ENCODE data around the gene SIX5.

The SIX5 gene

DNA sequence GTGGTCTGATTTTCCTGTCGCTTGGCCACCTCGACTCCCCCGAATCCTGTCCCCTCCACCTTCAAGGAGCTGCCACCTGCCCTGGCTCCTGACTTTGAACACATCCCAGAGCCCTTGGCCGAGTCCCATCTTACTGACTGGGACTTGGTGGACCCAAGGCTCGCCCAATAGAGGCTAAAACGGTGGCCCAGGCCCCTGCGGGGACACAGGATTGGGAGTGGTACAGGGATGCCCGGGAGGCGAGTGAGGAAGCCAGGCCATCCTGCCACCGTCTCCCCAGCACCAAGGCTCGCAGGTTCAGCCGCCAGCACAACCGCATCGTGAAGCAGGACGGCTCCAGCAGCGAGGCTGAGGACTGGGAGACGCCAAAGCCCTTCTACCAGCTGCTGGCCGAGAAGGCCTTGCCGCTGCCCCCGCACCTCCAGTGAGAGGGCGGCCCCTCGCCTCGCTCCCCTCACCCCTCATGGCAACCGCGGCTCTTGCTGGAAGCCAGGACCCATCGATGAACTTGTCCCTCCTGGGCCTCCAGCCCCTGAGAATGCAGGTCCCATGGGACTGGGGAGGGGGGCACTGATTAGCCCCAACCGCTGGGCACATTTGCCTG, 5.3 kb downstream of the SIX5 start:
- peak overlapping the region; percentile 17 for H3K9ac ChIP-seq (ENCODE audit: insufficient read length, low read depth)
- no peaks in the 10 kb centered on the region for H3K9me3 ChIP-seq (ENCODE audit: insufficient read depth, low read length)
- peaks cover 3% of the 10 kb centered on the region for H3K27me3 ChIP-seq (ENCODE audit: insufficient read depth, insufficient read length)
- TF ChIP-seq YY1 (IDR thresholded peaks at IDR 0.05; ENCODE audit: insufficient read depth, insufficient read length), result no peak
- TF ChIP-seq SUZ12 (IDR thresholded peaks at IDR 0.05; ENCODE audit: extremely low read depth, insufficient read depth, insufficient read length), result no peak
- TF ChIP-seq ZNF274 (IDR thresholded peaks at IDR 0.05; ENCODE audit: low read depth, low read length), result no peak
- DNase-seq (ENCODE audit: low read depth, low spot score), result no peak
- H3K4me1 ChIP-seq (ENCODE audit: insufficient read depth, insufficient read length), result peaks cover 15% of the 10 kb centered on the region
- no peak overlapping the region for H3K4me3 ChIP-seq (ENCODE audit: insufficient read length, low read depth)
- H3K36me3 ChIP-seq (ENCODE audit: insufficient read depth, insufficient read length, low read length), result peaks cover 8% of the 10 kb centered on the region

DNA sequence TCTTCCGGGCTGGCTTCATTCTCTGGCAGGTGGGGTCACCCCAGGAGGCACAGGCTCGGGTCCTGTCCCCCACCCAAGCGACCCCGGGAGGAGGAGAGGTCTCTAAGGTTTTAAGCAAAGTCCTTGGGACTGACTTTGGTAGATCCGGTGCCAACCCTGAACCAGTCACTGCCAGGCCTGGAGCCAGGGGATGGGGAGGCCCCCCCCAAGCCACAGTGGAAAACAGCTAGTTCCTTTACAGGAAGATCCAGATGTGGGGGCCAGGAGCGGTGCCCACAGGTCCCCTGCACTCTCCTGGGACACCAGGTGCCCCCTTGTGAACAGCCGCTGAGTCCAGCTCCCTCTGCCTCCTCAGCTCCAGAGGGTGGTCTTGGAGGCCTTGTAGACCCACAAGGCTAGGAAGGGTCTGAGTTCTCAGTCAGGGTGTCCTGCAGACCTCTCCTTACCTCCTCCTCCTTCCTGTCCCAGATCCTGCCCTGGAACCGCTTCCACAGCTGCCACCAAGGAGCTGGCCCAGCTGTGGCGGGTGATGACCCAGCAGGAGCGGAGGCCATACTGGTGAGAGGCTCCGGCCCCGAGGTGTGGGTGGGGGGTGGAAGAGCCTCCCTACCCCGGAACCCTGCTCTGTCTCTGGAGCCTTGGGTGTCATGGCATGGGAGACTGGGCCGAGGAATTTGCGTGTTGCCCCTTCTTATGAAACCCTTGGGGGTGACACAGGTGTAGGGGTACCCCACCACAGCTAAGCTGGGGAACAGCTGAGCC, 6.0 kb downstream of the SIX5 start:
- Histone ChIP-seq H3K4me3 (ENCODE audit: insufficient read length, low read depth) (no peak overlapping the region), H3K36me3 (ENCODE audit: insufficient read depth, insufficient read length, low read length) (peaks cover 8% of the 10 kb centered on the region), H3K9me3 (ENCODE audit: insufficient read depth, low read length) (no peaks in the 10 kb centered on the region), H3K27me3 (ENCODE audit: insufficient read depth, insufficient read length) (peaks cover 3% of the 10 kb centered on the region), H3K4me1 (ENCODE audit: insufficient read depth, insufficient read length) (peaks cover 15% of the 10 kb centered on the region), H3K9ac (ENCODE audit: insufficient read length, low read depth) (no peak overlapping the region)
- TF ChIP-seq YY1 (IDR thresholded peaks at IDR 0.05; ENCODE audit: insufficient read depth, insufficient read length) (no peak), SUZ12 (IDR thresholded peaks at IDR 0.05; ENCODE audit: extremely low read depth, insufficient read depth, insufficient read length) (no peak), ZNF274 (IDR thresholded peaks at IDR 0.05; ENCODE audit: low read depth, low read length) (no peak)
- no peak for DNase-seq (ENCODE audit: low read depth, low spot score)

GRCh38 chr19:45761714-45762113, 7.3 kb downstream of the SIX5 start:
- peak overlapping the region; percentile 8 for H3K9ac ChIP-seq (ENCODE audit: insufficient read length, low read depth)
- peaks cover 13% of the 10 kb centered on the region for H3K4me1 ChIP-seq (ENCODE audit: insufficient read depth, insufficient read length)
- H3K9me3 ChIP-seq (ENCODE audit: insufficient read depth, low read length), result no peaks in the 10 kb centered on the region

GRCh38 chr19:45758921-45759320, 10.1 kb downstream of the SIX5 start:
- H3K9ac ChIP-seq (ENCODE audit: insufficient read length, low read depth), result peak overlapping the region; percentile 21
- no peaks in the 10 kb centered on the region for H3K36me3 ChIP-seq (ENCODE audit: insufficient read depth, insufficient read length, low read length)
- peaks cover 3% of the 10 kb centered on the region for H3K27me3 ChIP-seq (ENCODE audit: insufficient read depth, insufficient read length)
- H3K9me3 ChIP-seq (ENCODE audit: insufficient read depth, low read length), result no peaks in the 10 kb centered on the region
- DNase-seq (ENCODE audit: low read depth, low spot score), result no peak
- H3K4me3 ChIP-seq (ENCODE audit: insufficient read length, low read depth), result no peak overlapping the region
- TF ChIP-seq SUZ12 (IDR thresholded peaks at IDR 0.05; ENCODE audit: extremely low read depth, insufficient read depth, insufficient read length) (no peak), ZNF274 (IDR thresholded peaks at IDR 0.05; ENCODE audit: low read depth, low read length) (no peak), YY1 (IDR thresholded peaks at IDR 0.05; ENCODE audit: insufficient read depth, insufficient read length) (no peak)
- peaks cover 4% of the 10 kb centered on the region for H3K4me1 ChIP-seq (ENCODE audit: insufficient read depth, insufficient read length)

More at GRCh38 chr19:45761714-45762113, 7.3 kb downstream of the SIX5 start:
- Histone ChIP-seq H3K4me3 (ENCODE audit: insufficient read length, low read depth) (no peak overlapping the region), H3K27me3 (ENCODE audit: insufficient read depth, insufficient read length) (peaks cover 3% of the 10 kb centered on the region), H3K36me3 (ENCODE audit: insufficient read depth, insufficient read length, low read length) (peaks cover 8% of the 10 kb centered on the region)
- no peak for DNase-seq (ENCODE audit: low read depth, low spot score)
- TF ChIP-seq SUZ12 (IDR thresholded peaks at IDR 0.05; ENCODE audit: extremely low read depth, insufficient read depth, insufficient read length), result no peak
- no peak for TF ChIP-seq ZNF274 (IDR thresholded peaks at IDR 0.05; ENCODE audit: low read depth, low read length)
- TF ChIP-seq YY1 (IDR thresholded peaks at IDR 0.05; ENCODE audit: insufficient read depth, insufficient read length), result no peak

DNA sequence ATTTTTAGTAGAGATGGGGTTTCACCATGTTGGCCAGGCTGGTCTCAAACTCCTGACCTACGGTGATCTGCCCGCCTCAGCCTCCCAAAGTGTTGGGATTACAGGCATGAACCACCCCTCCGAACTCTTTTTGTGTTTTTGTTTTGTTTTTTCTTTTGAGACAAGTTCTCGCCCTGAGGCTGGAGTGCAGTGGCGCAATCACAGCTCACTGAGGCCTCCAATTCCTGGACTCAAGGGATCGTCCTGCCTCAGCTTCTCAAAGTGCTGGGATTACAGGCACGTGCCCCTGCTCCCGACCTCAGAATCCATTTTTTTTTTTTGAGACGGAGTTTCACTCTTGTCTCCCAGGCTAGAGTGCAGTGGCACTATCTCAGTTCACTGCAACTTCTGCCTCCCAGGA, 11.4 kb downstream of the SIX5 start:
- H3K36me3 ChIP-seq (ENCODE audit: insufficient read depth, insufficient read length, low read length), result no peaks in the 10 kb centered on the region
- H3K9me3 ChIP-seq (ENCODE audit: insufficient read depth, low read length), result no peaks in the 10 kb centered on the region
- H3K4me3 ChIP-seq (ENCODE audit: insufficient read length, low read depth), result no peak overlapping the region
- H3K4me1 ChIP-seq (ENCODE audit: insufficient read depth, insufficient read length), result peaks cover 2% of the 10 kb centered on the region
- peaks cover 3% of the 10 kb centered on the region for H3K27me3 ChIP-seq (ENCODE audit: insufficient read depth, insufficient read length)
- no peak for DNase-seq (ENCODE audit: low read depth, low spot score)
- H3K9ac ChIP-seq (ENCODE audit: insufficient read length, low read depth), result no peak overlapping the region
- TF ChIP-seq SUZ12 (IDR thresholded peaks at IDR 0.05; ENCODE audit: extremely low read depth, insufficient read depth, insufficient read length) (no peak), YY1 (IDR thresholded peaks at IDR 0.05; ENCODE audit: insufficient read depth, insufficient read length) (no peak), ZNF274 (IDR thresholded peaks at IDR 0.05; ENCODE audit: low read depth, low read length) (no peak)

DNA sequence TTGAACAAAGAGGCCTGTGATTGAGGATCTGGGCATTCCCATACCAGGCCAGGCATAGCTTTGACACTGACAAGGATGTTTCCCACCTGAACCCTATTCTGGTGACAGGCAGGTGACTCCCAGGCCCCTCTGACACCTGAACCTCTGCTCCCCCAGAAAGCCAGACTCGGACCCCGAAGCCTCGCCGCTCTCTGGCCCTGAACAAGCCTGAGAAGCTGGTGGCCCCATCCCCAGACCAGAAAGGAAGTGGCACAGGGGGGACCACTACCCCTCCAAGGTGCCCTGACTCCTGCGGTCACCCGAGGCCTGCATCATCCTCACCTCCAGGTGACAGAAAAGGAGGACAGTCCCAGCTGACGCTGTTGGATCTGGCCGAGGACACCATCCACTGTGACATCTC, 14.7 kb downstream of the SIX5 start:
- TF ChIP-seq YY1 (IDR thresholded peaks at IDR 0.05; ENCODE audit: insufficient read depth, insufficient read length), result no peak
- no peak for TF ChIP-seq SUZ12 (IDR thresholded peaks at IDR 0.05; ENCODE audit: extremely low read depth, insufficient read depth, insufficient read length)
- TF ChIP-seq ZNF274 (IDR thresholded peaks at IDR 0.05; ENCODE audit: low read depth, low read length), result no peak
- no peaks in the 10 kb centered on the region for H3K36me3 ChIP-seq (ENCODE audit: insufficient read depth, insufficient read length, low read length)

DNA sequence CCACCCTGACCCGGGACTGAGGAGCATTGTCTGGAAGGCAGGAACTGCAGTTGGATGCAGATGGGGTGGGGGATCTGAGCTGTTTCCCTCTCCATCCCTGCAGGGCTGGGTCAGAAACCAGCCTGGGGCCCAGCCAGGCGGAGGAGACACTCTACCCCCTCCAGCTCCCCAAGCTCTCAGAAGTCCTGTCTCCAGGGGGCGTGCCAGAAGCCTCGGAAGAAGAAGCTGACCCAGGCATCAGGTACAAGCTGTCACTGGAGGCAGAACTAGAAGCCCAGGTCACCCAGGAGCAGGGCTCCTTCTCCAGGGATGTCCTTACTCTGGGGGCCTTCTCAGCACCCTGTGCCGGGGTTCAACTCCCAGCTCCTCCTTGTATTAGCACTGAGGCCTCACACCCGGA, 15.5 kb downstream of the SIX5 start:
- Histone ChIP-seq H3K4me1 (ENCODE audit: insufficient read depth, insufficient read length) (peaks cover 2% of the 10 kb centered on the region), H3K27me3 (ENCODE audit: insufficient read depth, insufficient read length) (no peaks in the 10 kb centered on the region), H3K9me3 (ENCODE audit: insufficient read depth, low read length) (no peaks in the 10 kb centered on the region), H3K4me3 (ENCODE audit: insufficient read length, low read depth) (no peak overlapping the region), H3K36me3 (ENCODE audit: insufficient read depth, insufficient read length, low read length) (no peaks in the 10 kb centered on the region), H3K9ac (ENCODE audit: insufficient read length, low read depth) (no peak overlapping the region)
- DNase-seq (ENCODE audit: low read depth, low spot score), result no peak
- TF ChIP-seq SUZ12 (IDR thresholded peaks at IDR 0.05; ENCODE audit: extremely low read depth, insufficient read depth, insufficient read length), result no peak
- no peak for TF ChIP-seq ZNF274 (IDR thresholded peaks at IDR 0.05; ENCODE audit: low read depth, low read length)
- no peak for TF ChIP-seq YY1 (IDR thresholded peaks at IDR 0.05; ENCODE audit: insufficient read depth, insufficient read length)

More for the DNA sequence above, 14.7 kb downstream of the SIX5 start:
- H3K4me3 ChIP-seq (ENCODE audit: insufficient read length, low read depth), result no peak overlapping the region
- H3K9me3 ChIP-seq (ENCODE audit: insufficient read depth, low read length), result no peaks in the 10 kb centered on the region
- H3K4me1 ChIP-seq (ENCODE audit: insufficient read depth, insufficient read length), result peaks cover 2% of the 10 kb centered on the region
- no peak overlapping the region for H3K9ac ChIP-seq (ENCODE audit: insufficient read length, low read depth)
- H3K27me3 ChIP-seq (ENCODE audit: insufficient read depth, insufficient read length), result no peaks in the 10 kb centered on the region
- DNase-seq (ENCODE audit: low read depth, low spot score), result no peak
